Kidney tubule cell (primary cell): ENCODE measurements around the gene SERINC2.

Experiments used
- DNase-seq: peaks from one replicate; pipeline ENCODE4 v3.0.0-alpha.2; 2018; ENCODE audit warnings: low spot score

SERINC2 gene

DNA sequence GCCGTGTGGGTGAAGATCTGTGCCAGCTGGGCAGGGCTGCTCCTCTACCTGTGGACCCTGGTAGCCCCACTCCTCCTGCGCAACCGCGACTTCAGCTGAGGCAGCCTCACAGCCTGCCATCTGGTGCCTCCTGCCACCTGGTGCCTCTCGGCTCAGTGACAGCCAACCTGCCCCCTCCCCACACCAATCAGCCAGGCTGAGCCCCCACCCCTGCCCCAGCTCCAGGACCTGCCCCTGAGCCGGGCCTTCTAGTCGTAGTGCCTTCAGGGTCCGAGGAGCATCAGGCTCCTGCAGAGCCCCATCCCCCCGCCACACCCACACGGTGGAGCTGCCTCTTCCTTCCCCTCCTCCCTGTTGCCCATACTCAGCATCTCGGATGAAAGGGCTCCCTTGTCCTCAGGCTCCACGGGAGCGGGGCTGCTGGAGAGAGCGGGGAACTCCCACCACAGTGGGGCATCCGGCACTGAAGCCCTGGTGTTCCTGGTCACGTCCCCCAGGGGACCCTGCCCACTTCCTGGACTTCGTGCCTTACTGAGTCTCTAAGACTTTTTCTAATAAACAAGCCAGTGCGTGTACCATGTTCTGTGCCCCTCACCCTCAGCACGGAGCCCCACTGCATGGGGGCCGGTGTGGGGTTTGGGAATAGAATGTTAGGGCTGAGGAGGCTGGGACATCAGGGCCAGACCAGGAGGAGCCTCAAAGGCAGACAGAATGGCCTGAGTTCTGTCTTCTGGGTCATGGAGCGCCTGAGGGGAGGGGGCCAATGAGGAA lies 21.3 kb downstream of the SERINC2 start:
- DNase-seq = no peak

DNA sequence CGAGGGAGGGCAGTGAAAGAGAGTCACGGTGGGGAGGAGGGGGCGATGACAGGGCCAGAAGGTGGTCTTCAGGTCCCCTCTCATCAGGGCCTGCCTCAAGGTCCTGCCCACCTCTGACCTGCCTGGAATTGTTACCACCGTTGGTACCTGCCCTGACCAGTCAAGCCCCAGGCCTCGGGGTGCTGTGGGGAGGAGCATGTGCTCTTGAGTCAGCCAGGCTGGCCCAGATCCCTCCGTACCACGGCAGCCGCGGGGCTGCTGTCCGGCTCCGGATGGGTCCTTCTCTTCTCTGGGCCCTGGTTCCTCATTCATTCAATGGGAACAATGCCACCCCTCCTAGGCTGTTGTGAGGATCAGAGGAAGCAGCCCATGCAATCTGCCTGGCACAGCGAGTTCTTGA lies 22.0 kb downstream of the SERINC2 start:
- no peak for DNase-seq

DNA sequence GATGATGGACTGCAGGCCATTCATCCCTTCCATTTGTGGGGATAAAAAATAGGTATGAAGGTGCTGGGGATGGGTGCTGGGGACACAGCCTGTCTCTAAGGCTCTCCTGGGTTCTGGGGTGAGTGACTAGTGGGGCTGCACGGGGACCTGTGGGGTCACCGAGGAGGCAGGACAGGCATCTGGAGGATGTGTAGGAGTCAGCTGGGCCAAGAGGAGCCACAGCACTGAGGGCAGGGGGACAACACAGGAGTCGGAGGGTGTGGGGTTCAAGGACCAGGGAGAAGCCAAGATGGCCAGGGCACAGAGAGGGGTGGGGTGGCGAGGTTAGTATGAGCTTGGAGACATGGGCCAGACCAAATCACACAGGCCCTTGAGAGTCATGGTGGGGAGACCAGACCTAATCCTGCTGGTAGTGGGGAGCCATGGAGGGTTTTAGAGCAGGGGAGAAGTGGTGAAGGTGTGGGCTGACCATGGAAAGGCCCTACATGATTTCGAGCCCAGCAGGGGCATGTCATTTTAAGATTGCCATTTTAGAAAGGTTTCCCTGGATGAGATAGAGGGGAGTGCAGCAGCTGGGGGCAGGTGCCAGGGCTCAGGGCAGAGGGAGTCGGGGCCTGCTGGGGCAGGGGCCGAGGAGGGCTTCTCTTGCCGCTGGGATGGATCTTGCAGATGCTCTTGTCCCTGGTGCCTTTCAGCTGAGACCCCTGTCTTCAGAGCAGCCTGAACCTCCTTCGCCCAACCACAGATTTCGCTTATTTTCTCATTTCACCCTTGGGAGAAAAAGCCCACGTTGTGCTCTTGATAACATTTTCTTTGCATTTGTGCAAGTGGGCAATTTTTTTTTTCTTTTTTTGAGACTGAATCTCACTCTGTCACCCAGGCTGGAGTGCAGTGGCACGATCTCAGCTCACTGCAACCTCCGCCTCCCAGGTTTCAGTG lies 22.7 kb downstream of the SERINC2 start:
- no peak for DNase-seq

DNA sequence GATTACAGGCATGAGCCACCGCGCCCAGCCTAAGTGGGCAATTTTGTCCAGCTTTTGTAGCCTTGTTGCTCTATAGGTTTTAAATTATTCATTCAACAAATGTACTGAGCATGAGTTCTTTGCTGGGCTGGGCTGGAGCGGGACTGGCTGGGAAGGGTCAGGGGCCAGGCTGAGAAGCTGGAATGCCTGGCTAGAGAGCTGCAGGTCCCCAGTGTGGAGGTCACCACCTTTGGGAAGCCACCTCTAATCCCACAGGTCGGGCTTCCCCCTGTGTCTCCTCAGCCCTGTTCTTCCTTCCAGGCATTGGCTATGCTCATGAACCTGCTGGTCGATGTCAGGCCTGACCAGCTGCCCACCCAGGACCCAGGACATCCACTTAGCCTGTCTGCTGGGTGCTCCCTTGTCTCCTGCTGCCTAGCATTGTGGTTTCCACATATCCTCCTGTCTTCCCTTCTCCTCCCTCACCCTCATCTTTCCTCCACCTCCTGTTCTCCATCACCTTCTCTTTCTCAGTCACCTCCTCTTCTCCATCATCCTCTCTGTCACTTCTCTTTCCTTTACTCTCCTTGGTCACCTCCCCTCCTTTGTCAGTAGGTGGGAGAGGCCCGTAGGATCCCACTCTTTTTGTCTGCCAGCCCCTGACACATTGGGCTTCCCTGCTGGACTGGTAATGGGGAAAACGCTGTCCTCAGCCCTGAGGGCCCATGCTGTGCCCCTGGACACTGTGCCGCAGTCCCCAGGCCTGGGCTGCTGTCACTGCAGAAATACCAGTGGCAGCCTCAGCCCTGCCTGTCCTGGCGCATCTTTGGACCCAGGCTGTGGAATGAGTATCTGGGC lies 23.8 kb downstream of the SERINC2 start:
- DNase-seq = no peak

DNA sequence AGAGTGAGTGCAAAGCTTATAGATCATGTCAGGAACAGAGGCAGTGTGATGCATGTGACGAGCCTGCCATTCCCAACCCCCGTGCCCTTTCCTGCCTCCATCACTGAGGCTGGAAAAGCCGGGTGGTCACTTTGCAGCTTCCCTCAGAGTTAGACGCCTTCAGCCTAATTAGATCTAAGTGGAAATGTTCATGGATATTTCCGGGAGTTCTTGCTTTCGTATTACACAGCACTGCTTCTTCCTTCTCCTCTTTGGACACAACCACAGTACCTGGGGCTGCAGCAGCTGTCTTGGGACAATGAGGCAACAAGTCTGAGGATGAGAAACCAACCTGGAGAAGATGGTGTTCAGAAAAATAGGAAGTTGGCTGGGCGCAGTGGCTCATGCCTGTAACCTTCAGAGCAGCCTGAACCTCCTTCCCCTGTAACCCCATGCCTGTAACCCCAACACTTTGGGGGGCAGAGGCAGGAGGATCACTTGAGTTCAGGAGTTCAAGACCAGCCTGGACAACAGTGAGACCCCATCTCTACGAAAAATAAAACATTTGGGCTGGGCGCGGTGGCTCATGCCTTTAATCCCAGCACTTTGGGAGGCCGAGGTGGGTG lies 24.5 kb downstream of the SERINC2 start:
- DNase-seq = no peak

DNA sequence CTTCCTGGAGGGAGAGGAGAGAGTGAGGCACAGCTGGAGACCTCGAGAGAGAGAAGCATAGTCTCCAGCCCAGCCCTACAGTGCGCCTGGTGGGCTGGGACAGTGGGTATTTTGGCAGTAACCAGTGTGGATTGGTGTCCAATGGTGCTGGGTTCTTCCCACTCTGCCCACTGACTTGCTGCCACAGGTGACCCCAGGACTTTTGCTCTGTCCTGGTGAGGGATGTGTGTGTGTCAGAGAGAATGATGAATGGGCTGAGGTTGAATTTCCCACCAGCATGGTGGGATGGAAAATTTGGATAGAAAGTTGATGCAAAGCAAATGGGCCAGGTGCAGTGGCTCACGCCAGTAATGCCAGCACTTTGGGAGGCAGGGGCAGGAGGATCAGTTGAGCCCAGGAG lies 26.3 kb downstream of the SERINC2 start:
- DNase-seq = no peak

DNA sequence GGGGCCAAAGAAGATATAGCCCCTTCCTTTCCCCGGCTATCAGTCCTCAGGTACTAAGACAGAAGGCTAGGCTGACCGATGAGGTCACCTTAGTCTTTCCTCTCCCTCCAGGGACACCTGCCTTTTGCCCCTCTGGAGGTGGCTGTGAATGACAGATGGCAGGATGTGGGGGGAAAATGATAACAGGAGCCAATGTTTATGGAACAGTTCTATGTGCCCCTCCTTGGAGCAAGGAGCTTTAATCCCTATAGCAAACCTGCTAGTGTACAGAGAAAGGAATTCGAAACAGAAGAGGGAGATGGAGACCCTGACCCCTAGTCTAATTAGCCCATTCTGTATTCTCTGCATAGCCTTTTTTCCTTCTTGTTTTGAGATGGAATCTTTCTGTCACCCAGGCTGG lies 28.1 kb downstream of the SERINC2 start:
- DNase-seq = no peak

DNA sequence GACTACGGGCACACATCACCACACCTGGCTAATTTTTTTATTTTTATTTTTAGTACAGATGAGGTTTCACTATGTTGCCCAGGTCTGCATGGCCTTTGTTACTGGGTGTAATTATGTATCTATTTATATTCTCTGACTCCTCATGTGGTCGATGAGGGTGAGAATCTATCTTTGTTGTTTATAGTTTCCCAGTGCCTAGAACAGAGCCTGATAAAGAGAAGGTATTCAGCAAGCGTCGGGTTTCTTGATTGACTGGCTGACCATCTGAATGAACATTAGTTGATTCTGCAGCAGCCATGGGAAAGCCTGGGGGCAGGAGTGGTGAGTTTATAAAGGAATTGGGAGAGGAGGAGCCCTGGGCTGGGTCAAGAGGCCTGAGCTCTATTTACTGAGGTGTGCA lies 28.5 kb downstream of the SERINC2 start:
- no peak for DNase-seq

DNA sequence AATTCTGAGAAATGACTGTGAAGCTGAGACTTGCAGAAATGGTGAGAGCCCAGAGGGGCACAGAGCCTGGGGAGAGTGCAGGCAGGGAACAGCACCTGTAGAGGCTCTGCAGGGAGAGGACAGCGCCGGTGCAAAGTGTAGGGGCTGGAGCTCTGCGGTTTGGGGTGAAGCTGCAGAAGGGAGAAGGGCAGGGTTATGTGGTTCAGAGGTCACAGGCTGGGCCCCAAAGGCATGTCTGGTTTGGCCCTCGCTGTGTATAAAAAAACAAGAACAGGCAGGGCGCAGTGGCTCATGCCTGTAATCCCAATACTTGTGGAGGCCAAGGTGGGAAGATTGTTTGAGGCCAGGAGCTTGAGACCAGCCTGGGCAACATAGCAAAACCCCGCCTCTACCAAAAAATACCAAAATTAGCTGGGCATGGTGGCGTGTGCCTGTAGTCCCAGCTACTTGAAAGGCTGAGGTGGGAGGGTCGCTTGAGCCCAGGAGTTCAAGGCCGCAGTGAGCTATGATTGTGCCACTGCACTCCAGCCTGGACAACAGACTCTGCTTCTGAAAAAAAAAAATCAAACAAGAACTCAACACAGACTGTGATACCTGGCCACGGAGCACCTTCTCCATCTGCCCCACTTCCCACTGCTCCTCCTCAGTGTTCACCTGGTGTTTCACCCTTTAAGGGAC lies 29.1 kb downstream of the SERINC2 start:
- no peak for DNase-seq

DNA sequence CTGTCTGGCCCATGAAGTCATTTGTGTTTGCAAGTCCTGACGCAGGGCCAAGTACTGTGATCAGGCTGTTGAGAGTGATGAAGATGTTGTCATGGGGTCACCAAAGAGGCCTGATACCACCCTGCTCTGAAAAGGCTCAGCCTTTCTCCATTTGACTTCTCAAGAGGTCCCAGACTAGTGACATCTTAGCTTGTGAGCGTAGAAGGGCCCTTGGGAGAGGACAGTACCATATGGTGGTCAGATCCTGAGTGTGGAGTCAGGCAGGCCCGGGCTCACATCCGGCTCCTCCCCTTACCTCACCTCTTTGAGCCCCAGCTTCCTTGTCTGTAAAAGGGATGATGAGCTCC lies 29.6 kb downstream of the SERINC2 start:
- DNase-seq = no peak

DNA sequence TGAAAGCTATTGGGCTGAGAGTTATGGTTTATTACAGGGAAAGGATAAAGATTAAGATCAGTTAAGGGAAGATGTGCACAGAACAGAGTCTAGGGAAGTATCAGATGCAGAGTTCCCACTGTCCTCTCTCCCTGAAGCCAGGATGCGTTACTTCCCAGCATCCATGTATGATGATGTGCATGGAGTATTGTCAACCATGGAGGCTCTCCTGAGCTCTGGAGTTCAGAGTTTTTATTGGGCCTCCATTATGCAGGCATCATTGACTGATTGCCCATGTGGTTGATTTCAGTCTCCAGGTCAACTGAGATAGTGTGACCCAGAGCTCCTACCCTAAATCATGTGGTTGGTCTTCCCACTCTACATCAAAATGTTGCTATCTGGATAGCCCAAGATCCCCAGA lies 30.7 kb downstream of the SERINC2 start:
- DNase-seq = no peak

DNA sequence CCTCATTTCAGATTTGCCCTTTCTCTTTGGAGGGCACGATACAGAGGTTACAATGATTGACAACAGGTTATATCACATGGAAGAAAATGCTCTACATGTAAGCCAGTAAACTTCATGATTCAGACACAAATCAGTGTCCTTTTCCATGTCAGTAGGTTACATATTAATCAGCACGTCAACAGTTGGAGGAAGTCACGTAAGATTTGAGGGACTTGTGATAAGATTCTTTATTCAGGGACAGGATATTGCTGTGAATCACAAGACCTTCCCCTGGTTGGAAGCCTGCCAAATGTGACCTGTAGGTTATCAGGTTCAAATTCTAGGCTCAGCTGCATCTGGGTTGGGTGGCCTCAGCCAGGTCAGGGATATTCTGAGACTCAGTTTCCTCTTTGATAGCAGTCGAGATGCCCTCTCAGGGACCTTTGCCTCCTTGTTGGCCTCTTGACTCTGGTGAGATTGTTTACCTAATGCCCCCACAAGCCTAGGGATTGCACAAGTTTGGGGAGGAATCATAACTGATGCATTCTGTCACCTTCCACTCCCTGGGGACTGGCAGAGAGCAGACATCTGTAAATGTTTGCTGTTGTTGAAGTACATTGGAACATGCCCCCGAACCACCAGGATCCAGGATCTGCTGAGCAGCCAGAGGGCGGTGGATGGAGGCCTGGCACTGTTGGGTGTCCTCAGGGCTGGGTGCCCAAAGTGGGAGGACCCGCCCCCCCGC lies 31.9 kb downstream of the SERINC2 start:
- DNase-seq = peak; percentile 88

DNA sequence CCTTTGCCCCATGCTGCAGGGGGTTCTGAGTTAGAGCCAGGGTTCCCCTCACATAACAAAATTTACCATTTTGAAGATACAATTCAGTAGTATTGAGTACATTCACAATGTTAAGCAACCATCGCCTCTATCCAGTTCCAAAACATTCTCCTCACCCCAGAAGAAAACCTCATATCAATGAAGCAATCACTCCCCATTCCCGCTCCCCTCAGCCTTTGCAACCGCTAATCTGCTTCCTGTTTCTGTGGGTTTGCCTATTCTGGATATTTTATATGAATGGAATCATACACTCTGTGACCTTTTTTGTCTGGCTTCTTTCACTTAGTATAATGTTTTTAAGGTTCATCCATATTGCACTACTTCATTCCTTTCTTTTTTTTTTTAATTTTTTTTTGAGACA lies 32.9 kb downstream of the SERINC2 start:
- DNase-seq = no peak

DNA sequence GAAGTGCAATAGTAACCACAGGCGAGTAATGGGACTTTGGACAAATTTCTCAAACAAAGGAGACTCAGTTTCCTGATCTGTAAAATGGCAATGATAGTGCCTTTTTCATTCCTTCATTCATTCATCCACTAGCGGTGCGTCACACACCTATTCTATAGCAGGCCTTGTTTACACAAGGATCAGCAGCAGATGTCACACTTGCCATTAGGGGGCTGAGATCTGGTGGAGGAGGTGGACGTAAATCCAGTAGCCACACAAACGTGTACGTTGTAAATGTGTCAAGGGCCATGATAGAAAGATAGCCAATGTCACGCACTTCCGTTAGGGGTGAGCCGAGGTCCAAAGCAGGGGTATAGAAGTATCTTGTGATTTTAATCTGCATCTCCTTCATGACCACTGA lies 34.2 kb downstream of the SERINC2 start:
- DNase-seq = no peak

DNA sequence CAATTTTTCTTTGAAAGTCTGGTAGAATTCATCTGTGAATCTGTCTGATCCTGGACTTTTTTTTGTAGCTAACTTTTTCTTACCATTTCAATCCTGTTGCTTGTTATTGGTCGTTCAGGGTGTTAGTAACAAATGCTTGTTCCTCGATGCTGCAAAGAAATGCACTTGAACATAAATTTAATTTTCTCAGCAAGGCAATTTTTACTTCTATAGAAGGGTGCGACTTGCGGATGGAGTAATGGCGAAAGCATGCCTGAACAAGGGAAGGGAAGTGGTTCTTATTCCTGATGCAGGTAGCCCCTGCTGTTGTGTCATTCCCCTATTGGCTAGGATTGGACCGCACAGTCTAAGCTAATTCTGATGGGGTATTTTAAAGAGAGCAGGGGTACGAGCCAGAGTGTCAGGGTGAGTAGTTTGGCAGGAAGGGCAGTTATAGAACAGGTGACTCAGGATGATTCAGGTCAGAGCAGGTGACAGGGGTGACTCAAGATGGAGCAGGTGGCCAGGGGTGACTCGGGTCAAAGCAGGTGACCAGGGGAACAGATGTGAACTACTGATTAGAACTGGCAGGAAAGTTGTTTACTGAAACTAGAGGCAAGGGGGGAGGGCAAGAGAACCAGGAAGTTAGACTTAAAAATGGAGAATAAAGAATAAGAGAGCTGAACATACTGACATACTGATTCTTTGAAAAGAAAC lies 40.5 kb downstream of the SERINC2 start:
- DNase-seq = peak; percentile 44

DNA sequence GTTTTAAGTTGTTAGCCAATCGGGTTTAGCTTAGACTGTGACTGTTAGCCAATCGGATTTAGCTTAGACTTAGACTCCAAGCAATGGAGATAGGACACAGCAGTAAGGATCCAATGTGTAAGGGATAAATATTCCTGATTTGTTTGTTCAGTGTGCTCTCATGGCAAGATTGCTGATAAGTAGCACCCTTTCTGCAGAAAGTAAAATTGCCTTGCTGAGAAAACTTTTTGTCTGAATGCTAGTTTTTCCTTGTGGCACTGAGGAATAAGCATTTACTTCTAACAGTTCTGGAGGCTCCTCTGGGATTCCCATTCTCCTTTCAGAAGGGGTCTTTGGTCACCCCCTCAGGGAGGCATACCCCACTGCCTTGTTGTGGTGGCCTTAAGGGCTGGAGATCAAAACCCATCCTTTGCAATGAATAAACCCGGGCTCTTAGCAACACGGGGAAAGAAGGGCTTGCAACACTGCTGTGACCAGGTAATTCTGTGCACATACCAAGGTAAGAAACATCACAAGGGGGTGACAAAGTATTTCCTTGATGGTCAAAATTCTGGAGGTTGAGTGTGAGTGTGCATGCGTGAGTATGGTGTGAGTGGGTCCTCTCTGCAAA lies 45.4 kb downstream of the SERINC2 start:
- DNase-seq = no peak

DNA sequence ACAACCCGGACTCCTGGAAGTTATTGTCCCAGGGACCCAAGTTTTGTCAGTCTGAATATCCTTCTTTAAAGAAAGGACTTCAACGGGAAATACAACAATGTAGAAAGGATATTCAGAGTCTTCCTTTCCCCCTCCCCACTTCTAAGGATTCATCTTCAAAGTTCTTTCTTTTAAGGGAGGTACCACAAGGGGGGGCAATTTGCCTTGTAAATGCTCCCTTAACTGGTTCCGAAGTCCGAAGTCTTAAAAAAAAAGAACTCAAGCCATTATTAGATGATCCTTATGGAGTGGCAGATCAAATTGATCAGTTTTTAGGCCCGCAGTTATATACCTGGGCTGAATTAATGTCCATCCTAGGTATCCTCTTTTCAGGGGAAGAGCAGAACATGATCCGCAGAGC lies 47.0 kb downstream of the SERINC2 start:
- no peak for DNase-seq

DNA sequence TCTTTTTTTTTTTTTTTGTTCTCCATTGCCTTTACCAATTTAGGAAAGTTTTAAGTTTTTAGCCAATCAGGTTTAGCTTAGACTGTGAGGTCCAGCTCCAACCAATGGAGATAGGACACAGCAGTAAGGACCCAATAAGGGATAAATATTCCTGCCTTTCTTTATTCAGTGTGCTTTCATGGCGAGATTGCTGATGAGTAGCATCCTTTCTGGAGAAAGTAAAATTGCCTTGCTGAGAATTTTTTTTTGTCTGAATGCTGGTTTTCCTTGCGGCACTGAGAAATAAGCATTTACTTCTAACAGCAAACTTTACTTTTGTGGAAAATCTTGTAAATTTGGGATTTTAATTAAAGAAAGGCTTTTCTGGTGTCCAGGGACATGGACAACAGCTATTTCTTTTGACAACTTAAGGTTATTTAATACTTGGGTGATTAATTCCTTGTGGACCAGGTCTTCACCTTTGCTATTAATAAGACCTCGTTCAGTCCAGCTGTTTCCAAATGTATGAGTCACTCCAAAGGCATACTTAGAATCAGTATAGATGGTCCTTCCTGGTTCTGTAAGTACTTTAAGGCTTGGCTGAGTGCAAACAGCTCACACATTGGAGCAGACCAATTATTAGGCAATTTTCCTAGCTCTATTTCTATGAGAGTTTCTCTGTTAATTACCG lies 54.1 kb downstream of the SERINC2 start:
- peak; percentile 71 for DNase-seq

DNA sequence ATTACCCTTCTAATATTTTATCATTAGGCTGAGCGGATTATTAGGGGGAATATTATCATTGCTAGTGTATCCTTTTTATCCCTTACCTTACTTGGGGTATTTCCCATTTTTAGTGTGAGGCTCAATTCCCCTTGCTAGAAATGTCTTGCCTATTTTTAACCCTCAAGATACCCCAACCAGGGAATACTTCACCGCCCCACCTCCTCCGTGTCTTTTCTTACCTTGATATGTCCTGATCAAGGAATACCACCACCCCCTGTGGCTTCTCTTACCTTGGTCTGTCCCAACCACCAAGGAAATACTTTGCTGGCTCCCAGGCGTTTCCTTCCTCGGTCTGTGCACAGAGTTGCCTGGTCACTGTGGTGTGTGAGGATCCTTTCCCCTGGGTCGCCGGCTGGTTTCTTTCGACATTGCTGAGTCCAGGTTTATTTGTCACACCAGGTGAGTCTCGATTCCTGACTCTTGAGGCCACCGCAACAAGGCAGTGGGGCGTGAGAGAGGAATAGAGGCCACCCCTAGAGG lies 57.8 kb downstream of the SERINC2 start:
- DNase-seq = peak; percentile 60
